GM12864 (cell line): Measurements from ENCODE around the gene MTREX.
"Not testable (repeated sequence)": the region's sequence is repeated elsewhere in the genome, so short reads cannot be mapped to it uniquely, and the experiment has no call there.

Experiments used
- DNase-seq: peaks from one replicate; pipeline ENCODE4 v3.0.0-alpha.2; 2011; ENCODE audit warnings: low read depth
- H3K4me3 ChIP-seq: 2 replicates; pipeline ENCODE4 v1.5.1; 2011; ENCODE audit warnings: mild to moderate bottlenecking, low read depth, low read length, control low read depth
- TF ChIP-seq, protein P1 (sequence below): IDR thresholded peaks from 2 replicates; pipeline ENCODE4 v1.5.1; 2011; ENCODE audit warnings: low read depth, mild to moderate bottlenecking, moderate library complexity, low read length, control low read depth, inconsistent platforms; ENCODE audit errors: missing control alignments

The MTREX gene

GRCh38 chr5:55308254-55308836, 556 bp downstream of the MTREX start:
- TF ChIP-seq, protein P1, sequence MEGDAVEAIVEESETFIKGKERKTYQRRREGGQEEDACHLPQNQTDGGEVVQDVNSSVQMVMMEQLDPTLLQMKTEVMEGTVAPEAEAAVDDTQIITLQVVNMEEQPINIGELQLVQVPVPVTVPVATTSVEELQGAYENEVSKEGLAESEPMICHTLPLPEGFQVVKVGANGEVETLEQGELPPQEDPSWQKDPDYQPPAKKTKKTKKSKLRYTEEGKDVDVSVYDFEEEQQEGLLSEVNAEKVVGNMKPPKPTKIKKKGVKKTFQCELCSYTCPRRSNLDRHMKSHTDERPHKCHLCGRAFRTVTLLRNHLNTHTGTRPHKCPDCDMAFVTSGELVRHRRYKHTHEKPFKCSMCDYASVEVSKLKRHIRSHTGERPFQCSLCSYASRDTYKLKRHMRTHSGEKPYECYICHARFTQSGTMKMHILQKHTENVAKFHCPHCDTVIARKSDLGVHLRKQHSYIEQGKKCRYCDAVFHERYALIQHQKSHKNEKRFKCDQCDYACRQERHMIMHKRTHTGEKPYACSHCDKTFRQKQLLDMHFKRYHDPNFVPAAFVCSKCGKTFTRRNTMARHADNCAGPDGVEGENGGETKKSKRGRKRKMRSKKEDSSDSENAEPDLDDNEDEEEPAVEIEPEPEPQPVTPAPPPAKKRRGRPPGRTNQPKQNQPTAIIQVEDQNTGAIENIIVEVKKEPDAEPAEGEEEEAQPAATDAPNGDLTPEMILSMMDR: peak; percentile 16
- no peak for DNase-seq
- H3K4me3 ChIP-seq: peak overlapping the region; percentile 79

DNA sequence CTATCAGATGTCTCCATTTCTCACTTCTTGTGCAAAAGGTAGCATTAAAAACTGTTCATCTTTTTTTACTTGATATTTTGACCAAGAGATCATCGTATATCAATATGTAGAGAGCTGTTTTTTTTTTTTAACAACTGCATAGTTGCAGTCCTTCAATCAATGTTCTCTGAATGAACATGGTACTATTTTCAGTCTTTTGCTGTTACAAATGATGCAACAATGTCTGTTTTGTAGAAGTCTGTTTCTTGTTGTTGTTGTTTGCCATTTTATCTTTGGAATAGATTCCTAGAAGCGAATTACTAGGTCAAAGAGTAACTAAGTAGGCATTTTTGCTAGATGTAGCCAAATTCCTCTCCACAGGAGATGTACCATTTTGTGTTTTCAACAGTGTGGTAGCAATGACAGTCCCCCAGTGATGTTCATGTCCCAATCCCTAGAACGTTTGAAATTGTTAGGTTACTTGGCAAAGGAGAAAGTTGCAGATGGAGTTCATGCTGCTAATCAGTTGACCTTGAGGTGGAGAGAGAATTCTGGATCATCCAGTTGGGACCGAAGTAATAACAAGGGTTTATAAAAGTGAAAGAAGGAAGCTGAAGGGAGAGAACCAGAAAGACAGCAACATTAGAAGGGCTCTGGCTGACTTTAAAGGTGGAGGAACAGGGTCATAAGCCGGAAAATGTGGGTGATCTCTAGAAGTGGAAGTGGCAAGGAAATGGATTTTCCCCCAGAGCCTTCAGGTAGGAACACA, 6.3 kb downstream of the MTREX start:
- no peak for DNase-seq
- TF ChIP-seq, protein P1: no peak
- no peak overlapping the region for H3K4me3 ChIP-seq

DNA sequence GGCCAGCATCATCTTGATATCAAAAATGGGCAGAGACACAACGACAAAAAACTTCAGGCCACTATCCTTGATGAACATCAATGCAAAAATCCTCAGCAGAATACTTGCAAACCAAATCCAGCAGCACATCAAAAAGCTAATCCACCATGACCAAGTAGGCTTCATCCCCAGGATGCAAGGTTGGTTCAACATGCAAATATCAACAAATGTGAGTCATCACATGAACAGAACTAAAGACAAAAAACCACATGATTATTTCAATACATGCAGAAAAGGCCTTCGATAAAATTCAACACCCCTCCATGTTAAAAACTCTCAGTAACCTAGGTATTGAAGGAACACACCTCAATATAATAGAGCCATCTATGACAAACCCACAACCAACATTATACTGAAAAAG, 8.5 kb downstream of the MTREX start:
- DNase-seq: no peak
- TF ChIP-seq, protein P1: no peak

GRCh38 chr5:55316837-55317236, 9.0 kb downstream of the MTREX start:
- TF ChIP-seq, protein P1: no peak
- no peak overlapping the region for H3K4me3 ChIP-seq
- no peak for DNase-seq

More for the DNA sequence above, 8.5 kb downstream of the MTREX start:
- H3K4me3 ChIP-seq: no peak overlapping the region

DNA sequence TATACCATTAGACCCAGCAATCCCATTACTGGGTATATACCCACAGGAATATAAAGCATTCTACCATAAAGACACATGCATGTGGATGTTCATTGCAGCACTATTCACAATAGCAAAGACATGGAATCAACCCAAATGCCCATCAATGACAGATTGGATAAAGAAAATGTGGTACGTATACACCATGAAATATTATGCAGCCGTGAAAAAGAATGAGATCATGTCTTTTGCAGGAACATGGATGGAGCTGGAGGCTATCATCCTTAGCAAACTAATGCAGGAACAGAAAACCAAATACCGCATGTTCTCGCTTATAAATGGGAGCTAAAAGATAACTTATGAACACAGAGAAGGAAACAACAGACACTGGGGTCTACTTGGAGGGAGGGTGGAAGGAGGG, 10.4 kb downstream of the MTREX start:
- not testable (repeated sequence) for H3K4me3 ChIP-seq, DNase-seq

- no peak overlapping the region for H3K4me3 ChIP-seq
- DNase-seq: no peak
- TF ChIP-seq, protein P1: no peak
Measured at GRCh38 chr5:55319491-55319890, 11.7 kb downstream of the MTREX start.

DNA sequence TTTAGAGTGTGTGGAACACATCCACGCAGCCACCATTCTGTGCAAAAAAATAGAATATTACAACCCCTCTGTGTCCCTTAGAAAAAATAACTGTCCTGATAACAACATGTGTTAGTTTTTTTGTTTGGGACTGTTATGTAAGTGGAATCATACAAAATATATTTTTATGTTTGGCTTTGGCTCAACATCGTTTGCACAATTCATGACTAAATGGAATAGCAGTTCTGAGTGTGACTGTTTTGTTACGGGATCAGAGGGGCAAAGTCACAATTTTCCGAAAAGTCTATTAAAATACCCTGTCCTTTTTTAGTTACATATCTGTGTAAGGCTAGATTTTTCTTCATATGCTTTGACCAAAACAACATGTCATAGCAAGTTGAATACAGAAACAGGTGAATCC, 12.8 kb downstream of the MTREX start:
- no peak overlapping the region for H3K4me3 ChIP-seq
- TF ChIP-seq, protein P1: no peak
- no peak for DNase-seq
